ENCODE data around the gene MSH5. TPM values are rescaled to one million over a fixed set of nuclear protein-coding genes. Genes with fewer than 3 reads are reported as not detected.

Gene MSH5
- total RNA-seq, 2 experiments from 2014 or later, result 13.6 to 13.7 TPM

DNA sequence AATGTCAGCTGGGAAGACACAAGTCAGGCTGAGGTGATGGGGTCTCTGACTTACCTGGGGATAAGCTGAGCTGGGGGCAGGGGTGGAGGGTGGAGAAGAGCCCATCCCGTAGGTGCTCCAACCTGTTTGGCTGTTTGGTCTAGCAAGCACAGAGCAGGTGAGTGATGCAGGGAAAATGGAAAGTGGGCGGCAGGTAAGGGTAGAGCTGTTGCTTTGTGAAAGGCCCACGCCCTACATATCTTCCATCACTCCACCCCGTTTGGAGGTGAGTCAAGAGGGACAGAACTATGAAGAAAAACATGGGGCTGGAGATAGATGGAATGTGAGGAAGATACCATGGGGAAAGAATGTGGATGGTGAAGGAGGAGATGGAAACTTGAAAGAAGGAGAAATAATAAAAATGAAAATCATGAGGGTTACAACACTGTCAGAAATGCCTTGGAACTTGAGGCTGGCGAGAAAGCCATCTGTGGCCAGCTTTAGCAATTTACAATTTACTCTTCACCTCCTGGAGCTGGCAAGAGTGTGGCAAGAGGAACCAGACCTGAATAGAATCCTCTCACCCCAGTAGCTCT, 19.5 kb upstream of the MSH5 start:
- ATAC-seq (ENCODE audit: poor library complexity) (no peak), DNase-seq (no peak)
- Mint-ChIP-seq H3K4me3 (no peak overlapping the region), H3K9me3 (no peaks in the 10 kb centered on the region), H3K4me1 (ENCODE audit: low read depth) (no peaks in the 10 kb centered on the region), H3K27ac (no peak overlapping the region), H3K27me3 (no peaks in the 10 kb centered on the region), H3K36me3 (ENCODE audit: low read depth) (no peaks in the 10 kb centered on the region)
- H3K4me1 ChIP-seq (ENCODE audit: insufficient read depth, low read length), result peaks cover 6% of the 10 kb centered on the region
- no peaks in the 10 kb centered on the region for H3K36me3 ChIP-seq (ENCODE audit: insufficient read depth, low read length)
- TF ChIP-seq, protein P1, sequence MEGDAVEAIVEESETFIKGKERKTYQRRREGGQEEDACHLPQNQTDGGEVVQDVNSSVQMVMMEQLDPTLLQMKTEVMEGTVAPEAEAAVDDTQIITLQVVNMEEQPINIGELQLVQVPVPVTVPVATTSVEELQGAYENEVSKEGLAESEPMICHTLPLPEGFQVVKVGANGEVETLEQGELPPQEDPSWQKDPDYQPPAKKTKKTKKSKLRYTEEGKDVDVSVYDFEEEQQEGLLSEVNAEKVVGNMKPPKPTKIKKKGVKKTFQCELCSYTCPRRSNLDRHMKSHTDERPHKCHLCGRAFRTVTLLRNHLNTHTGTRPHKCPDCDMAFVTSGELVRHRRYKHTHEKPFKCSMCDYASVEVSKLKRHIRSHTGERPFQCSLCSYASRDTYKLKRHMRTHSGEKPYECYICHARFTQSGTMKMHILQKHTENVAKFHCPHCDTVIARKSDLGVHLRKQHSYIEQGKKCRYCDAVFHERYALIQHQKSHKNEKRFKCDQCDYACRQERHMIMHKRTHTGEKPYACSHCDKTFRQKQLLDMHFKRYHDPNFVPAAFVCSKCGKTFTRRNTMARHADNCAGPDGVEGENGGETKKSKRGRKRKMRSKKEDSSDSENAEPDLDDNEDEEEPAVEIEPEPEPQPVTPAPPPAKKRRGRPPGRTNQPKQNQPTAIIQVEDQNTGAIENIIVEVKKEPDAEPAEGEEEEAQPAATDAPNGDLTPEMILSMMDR (IDR thresholded peaks at IDR 0.05), result no peak
- intact Hi-C loops (cut with DNase I, micrococcal nuclease), result no loop called here
- H3K27ac ChIP-seq (ENCODE audit: low read depth in 1 of 2, low read length in 2 of 2), result no peak overlapping the region
- no peak overlapping the region for H3K4me3 ChIP-seq (ENCODE audit: low read length)
- no peaks in the 10 kb centered on the region for H3K9me3 ChIP-seq (ENCODE audit: control insufficient read depth in 1 of 2, insufficient read depth in 1 of 2, low read length in 2 of 2)
- ChIA-PET CTCF (interaction anchor here (0.6 kb wide), 1 partner anchor 602 kb away, joined by 3 read pairs; no protein-coding TSS in a partner anchor), POLR2A (no interaction called here)
- H3K27me3 ChIP-seq (ENCODE audit: control insufficient read depth in 1 of 2, insufficient read depth in 2 of 2, low read length in 2 of 2), result no peaks in the 10 kb centered on the region

DNA sequence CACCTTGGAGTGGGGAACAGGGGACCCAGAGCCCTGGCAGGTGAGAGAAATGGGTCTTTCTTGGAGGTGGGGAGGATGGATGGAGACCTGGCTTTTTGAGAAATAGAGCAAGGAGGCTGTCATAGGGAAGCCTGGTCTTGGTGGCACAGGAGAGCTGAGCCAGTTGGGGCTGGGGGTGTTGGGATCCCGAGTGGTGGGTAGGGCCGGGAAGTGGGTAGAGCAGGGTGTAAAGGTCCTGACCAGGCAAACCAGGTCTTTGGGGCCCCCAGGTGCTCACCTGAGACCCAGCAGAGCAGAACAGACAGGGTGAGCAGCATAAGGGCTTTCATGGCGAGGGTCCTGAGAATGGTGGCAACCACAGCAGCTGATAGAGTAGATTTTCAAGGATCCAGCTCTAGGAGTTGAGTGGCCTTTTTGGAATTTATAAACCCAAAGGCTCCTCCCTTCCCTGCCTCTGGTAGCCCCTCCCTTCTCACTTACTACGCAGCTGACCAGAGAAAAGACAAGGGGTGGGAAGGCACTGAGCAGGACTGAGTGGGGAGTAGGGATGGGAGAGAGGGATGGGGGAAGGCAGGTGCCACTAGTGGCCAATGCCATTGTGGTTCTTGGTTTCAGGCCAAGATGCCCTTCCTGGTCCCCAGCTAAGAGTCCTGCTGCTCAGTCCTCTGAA, 18.3 kb upstream of the MSH5 start, which contains the start of gene LY6G6C:
LY6G6C (minus strand) TSS at position 396 of the 670 bp plus-strand sequence; CDS start at position 329, 67 bp downstream.
- peaks cover 15% of the 10 kb centered on the region for H3K4me1 ChIP-seq (ENCODE audit: insufficient read depth, low read length)
- Mint-ChIP-seq H3K27me3 (no peaks in the 10 kb centered on the region), H3K36me3 (ENCODE audit: low read depth) (peaks cover under 1% of the 10 kb centered on the region), H3K4me1 (ENCODE audit: low read depth) (peaks cover 10% of the 10 kb centered on the region), H3K9me3 (no peaks in the 10 kb centered on the region), H3K27ac (no peak within 1 kb of the TSS), H3K4me3 (no peak within 1 kb of the TSS)
- DNase-seq, result no peak
- H3K27me3 ChIP-seq (ENCODE audit: control insufficient read depth in 1 of 2, insufficient read depth in 2 of 2, low read length in 2 of 2), result no peaks in the 10 kb centered on the region
- intact Hi-C loops (cut with DNase I, micrococcal nuclease), result no loop called here
- no peak for ATAC-seq (ENCODE audit: poor library complexity)
- no peak within 1 kb of the TSS for H3K27ac ChIP-seq (ENCODE audit: low read depth in 1 of 2, low read length in 2 of 2)
- CTCF ChIA-PET, result no interaction called here
- TF ChIP-seq, protein P1 (IDR thresholded peaks at IDR 0.05), result no peak
- POLR2A ChIA-PET, result no interaction called here
- no peaks in the 10 kb centered on the region for H3K36me3 ChIP-seq (ENCODE audit: insufficient read depth, low read length)
- H3K9me3 ChIP-seq (ENCODE audit: control insufficient read depth in 1 of 2, insufficient read depth in 1 of 2, low read length in 2 of 2), result no peaks in the 10 kb centered on the region
- H3K4me3 ChIP-seq (ENCODE audit: low read length), result no peak within 1 kb of the TSS

DNA sequence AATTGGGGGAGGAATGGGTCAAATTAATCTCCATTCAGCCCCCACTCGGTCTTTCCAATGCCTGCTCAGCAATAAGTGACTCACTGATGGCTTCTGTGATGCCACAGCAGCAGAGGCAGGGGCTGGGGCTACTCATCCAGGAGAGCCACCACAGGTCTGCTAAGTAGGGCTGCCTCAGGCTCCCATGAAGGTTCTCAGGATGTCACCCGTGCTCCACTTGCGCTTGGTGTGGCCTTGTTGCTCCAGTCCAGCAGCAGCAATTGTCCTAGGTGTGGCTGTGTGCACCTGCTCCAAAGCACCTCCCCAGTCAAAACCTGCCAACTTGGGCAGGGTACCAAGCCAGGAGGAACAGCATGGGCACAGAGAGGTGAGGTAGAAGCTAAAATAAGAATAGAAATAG, 17.6 kb upstream of the MSH5 start:
- TF ChIP-seq, protein P1 (IDR thresholded peaks at IDR 0.05), result no peak
- no peaks in the 10 kb centered on the region for H3K36me3 ChIP-seq (ENCODE audit: insufficient read depth, low read length)
- POLR2A ChIA-PET, result no interaction called here
- no peak for ATAC-seq (ENCODE audit: poor library complexity)
- no peaks in the 10 kb centered on the region for H3K9me3 Mint-ChIP-seq
- no peak overlapping the region for H3K27ac ChIP-seq (ENCODE audit: low read depth in 1 of 2, low read length in 2 of 2)
- no peak overlapping the region for H3K4me3 Mint-ChIP-seq
- no peak overlapping the region for H3K27ac Mint-ChIP-seq
- intact Hi-C loops (cut with DNase I, micrococcal nuclease), result no loop called here
- no peaks in the 10 kb centered on the region for H3K9me3 ChIP-seq (ENCODE audit: control insufficient read depth in 1 of 2, insufficient read depth in 1 of 2, low read length in 2 of 2)
- H3K36me3 Mint-ChIP-seq (ENCODE audit: low read depth), result peaks cover 6% of the 10 kb centered on the region
- CTCF ChIA-PET, result no interaction called here
- H3K27me3 ChIP-seq (ENCODE audit: control insufficient read depth in 1 of 2, insufficient read depth in 2 of 2, low read length in 2 of 2), result no peaks in the 10 kb centered on the region
- peaks cover 17% of the 10 kb centered on the region for H3K4me1 Mint-ChIP-seq (ENCODE audit: low read depth)
- no peak overlapping the region for H3K4me3 ChIP-seq (ENCODE audit: low read length)
- DNase-seq, result no peak
- no peaks in the 10 kb centered on the region for H3K27me3 Mint-ChIP-seq
- H3K4me1 ChIP-seq (ENCODE audit: insufficient read depth, low read length), result peaks cover 18% of the 10 kb centered on the region

Measured in CD4-positive, alpha-beta T cell (primary cell).